HG03108 (cell line): ENCODE results near the gene COQ8B.
A peak's percentile ranks its signal among the peaks of the same experiment; 100 is the strongest.

Source experiments
- ATAC-seq: cut with Tn5 transposase; IDR thresholded peaks from one replicate; pipeline ENCODE4 v1.9.1; 2021; ENCODE audit warnings: moderate library complexity; ENCODE audit not compliant: unreplicated experiment

Gene COQ8B

DNA sequence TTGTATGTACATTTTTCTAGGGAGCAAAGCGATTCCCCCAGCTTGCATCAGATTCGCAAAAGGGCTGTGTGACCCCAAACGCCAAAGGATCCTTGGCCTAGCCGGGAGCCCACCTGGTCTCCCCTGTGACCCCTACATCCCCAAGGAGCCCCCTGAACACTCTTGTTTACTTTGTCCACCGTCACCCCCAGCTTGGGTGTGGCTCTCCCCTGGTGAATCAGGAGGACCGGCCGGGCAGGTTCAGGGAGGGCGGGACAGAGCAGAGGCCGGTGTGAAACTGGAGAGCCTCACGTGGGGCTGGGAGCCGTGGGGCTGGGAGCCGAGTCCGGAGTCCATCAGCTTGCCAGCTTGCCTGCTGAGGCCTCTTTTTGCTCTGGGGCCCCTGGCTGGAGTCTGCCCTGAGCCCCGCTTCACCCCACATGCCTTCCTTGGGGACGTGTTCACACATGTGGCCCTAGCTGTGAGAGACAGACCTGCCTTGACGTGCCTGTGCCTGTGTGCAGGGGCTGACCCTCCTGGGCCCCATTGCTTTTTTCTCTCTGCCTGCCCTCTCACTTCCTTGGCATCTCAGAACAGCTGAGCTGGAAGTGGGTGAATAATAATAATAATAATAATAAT, 2.2 kb upstream of the COQ8B start:
- no peak for ATAC-seq

DNA sequence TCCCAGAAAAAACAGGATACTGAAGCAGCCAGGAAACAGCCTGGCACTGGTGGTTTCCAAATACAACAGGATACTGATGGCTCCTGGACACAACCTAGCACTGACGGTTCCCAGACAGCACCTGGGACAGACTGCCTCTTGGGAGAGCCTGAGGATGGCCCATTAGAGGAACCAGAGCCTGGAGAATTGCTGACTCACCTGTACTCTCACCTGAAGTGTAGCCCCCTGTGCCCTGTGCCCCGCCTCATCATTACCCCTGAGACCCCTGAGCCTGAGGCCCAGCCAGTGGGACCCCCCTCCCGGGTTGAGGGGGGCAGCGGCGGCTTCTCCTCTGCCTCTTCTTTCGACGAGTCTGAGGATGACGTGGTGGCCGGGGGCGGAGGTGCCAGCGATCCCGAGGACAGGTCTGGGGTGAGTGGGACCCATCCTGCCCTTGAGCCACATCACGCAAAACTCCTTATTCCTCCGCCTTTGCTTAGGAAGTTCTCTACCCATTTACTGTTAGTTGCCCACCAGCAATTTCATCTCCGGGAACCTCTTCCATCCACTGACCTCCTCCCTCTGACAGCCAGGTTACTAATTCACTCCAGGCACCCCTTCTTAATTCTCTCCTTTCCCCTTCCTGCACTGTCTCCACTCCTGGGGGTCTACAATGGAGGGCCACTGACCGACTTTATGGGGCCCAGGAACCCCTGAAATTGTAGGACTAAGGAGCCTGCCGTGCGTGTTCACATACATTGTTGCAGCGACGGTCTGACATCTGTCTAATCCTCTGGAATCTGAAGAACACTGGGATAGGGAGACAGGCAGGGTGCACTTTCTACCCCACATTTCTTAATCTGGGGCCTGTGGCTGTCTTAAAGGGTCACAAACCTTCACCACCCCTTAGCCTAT, 1.4 kb upstream of the COQ8B start:
- ATAC-seq, result no peak

DNA sequence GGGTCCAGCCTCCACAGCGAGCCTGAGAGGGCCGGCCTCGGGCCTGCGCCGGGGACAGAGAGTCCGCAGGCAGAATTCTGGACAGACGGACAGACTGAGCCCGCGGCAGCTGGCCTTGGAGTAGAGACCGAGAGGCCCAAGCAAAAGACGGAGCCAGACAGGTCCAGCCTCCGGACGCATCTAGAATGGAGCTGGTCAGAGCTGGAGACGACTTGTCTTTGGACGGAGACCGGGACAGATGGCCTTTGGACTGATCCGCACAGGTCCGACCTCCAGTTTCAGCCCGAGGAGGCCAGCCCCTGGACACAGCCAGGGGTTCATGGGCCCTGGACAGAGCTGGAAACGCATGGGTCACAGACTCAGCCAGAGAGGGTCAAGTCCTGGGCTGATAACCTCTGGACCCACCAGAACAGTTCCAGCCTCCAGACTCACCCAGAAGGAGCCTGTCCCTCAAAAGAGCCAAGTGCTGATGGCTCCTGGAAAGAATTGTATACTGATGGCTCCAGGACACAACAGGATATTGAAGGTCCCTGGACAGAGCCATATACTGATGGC, 716 bp upstream of the COQ8B start:
- ATAC-seq, result no peak

DNA sequence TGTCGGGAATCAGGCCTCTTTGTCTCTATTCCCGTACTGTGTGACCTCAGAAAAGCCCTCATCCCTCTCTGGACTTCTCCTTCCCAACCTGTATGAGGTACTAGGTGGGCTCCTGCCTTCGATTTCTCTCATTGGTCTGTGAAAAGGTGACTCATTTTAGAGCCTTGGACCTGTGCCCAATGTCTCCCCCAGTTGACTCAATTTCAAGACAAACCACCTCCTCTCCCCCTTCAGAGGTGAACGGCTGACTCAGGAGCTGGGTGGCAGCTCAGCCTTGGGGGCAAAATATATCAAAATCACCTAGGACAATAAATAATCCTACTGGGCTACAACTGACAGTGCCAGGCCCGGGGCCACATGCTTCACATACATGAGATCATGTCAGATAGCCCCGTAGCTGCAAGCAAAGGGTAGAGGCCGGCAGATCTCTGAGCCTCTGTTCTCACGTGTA, 630 bp downstream of the COQ8B start:
- no peak for ATAC-seq

DNA sequence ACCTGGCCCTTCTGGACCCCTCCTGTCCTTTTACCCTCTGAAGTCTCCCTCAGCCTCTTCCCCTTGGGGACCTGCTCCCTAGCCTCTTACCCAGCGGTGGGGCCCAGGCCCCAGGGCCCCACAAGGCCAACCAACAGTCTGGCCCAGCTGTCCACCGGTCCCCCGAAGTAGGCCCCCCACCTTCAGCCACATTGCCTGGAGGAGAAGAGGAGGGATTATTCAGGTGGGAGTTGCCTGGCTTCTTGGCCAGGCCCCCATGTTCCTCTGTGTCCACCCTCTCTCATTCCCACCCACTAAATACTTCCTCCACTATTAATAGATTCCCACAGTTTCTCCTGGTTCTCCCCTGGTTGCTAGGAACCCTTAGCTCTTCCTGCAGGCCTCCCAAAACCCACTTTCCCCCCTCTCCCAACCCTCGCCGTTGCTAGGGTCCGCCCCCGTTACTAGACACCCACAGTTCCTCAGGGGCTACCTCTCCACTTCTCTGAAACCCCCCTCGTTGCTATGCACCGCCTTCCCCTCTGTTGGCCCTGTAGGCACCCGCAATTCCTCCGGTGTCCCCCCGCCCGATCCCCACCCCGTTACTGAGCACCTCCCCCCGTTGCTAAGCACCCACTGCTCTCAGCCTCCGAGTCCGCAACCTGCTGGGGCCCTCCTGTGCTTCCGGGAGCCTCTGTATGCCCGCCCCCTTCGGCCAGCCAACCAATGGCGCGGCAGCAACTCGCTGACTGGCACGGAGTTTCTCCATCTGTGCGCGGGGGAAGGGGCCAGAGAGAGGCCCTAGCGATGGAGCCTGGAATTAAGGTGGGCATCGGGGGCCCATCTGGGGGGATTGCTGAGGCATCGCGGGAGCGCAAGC, 2.0 kb downstream of the COQ8B start:
- peak; percentile 58 for ATAC-seq

DNA sequence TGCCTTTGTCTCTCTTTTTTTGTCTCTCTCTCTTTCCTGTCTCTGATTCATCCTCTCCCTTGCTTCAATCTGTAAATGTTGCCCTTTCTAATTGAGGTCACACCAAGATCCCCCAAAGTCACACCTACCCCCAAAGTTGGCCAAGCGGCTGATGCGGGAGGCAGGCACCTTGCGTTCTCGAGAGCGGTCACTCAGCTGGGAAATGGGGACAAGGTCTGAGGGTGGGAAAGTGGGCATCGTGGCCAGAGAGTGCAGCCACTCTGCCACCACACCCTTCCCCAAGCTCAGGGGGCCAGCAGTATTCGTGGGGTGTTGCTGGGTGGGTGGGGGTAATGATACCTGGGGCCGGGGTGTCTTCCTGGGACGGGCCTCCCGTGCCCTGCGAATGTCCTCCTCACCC, 2.7 kb downstream of the COQ8B start:
- ATAC-seq, result no peak

DNA sequence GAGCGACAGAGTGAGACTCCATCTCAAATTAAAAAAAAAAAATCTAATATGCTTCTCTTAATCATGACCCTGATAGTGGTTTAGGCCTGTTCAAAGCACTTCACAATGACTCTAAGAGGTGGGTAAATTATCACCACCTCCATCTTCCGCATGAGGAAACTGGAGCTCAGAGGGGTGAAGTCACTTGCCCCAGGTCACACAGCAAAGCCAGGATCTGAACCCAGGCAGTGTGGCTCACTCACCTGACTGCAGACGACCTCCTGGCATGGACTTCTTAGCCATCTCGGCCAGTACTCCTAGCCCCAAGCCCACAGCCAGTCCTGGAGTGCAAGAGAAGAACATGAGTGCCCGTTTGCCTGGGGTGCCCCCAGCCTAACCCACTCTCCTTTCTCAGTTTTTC, 6.9 kb downstream of the COQ8B start:
- ATAC-seq, result no peak

DNA sequence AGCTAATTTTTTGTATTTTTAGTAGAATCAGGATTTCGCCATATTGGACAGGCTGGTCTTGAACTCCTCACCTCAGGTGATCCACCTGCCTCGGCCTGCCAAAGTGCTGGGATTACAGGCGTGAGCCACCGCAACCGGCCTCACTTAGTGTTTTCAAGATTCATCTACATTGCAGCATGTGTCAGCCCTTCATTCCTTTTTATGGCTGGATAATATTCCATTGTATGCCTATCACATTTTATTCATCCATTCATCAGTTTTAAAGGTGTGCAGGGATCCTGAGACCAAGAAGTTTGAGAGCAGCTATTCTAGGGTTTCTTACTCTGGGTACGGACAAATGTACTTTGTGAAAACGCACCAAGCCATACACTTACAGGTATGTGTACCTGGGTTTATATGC, 9.1 kb downstream of the COQ8B start:
- no peak for ATAC-seq

DNA sequence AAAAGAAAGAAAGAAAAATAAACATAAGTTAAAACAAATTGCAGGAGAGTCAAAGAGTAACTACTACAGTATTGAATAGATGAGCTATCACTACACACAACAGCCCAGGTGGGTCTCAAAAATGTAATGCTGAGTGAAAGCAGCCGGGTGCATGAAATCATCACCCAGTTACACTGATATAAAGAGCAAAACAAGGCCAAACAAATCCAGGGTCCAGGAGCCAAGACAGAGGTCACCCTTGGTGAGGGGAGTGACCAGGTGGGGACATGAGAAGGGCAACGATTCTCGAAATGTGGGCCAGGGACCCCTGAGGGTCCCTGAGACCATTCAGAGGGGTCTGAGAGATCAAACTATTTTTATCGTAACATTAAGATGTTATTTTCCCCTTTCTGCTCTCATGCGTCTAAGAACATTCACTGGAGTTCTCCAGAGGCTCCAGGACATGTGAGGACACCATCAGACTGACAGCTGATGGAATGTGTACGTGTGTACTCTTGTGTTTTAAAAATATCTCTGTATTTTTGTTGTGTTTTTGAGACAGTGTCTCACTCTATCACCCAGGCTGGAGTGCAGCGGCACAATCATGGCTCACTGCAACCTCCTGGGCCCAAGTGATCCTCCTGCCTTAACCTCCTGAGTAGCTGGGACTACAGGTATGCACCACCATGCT, 10.6 kb downstream of the COQ8B start:
- no peak for ATAC-seq

DNA sequence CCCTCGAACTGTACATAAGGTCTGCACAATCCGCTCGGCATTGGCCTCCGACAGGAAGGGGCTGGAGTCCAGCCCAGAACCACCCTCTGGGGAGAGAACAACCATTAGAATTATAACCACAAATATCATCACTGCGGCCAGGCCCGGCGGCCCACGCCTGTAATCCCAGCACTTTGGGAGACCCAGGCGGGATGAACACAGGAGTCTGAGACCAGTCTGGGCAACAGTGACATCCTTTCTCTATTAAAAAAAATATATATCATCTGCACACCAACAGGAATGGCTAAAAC, 11.4 kb downstream of the COQ8B start:
- ATAC-seq, result no peak

DNA sequence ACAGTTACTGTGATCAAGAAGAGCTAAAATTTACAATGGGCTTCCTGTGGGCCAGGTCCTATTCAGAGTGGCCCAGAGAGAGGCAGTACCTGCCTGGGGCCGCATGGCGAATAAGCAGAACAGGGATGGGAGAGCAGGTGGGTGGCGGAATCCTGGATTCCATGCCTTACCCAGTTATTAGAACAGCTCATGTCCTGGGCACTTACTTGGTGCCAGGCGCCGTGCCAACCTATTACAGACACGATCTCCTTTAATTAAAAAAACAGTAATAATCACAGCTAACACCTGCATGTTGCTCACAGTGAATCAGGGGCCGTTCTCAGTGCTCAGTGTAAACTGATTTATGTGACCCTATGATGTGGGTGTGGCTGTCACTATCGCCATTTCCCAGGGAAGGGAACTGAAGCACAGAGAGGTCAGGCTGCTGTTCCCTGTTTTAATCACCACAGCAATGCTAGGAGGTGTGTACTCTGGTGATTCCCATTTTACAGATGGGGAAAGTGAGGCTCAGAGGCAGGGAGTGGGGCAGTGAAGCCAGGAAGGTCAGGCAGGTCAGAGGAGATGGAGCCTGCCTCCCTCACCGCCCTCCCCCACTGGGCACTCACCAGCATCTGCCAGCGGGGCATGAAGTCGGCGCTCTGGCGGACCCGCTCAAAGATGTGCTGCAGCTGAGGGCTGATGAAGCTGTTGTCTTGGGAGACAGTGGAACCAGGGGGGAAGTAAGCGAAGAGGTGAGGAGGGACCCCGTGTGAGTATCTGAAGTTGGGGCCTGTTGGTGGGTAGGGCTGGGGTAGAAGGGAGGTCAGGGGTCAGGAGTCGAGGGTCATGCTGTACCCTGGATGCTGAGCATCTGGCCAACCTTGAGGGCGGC, 12.0 kb downstream of the COQ8B start:
- ATAC-seq, result no peak

DNA sequence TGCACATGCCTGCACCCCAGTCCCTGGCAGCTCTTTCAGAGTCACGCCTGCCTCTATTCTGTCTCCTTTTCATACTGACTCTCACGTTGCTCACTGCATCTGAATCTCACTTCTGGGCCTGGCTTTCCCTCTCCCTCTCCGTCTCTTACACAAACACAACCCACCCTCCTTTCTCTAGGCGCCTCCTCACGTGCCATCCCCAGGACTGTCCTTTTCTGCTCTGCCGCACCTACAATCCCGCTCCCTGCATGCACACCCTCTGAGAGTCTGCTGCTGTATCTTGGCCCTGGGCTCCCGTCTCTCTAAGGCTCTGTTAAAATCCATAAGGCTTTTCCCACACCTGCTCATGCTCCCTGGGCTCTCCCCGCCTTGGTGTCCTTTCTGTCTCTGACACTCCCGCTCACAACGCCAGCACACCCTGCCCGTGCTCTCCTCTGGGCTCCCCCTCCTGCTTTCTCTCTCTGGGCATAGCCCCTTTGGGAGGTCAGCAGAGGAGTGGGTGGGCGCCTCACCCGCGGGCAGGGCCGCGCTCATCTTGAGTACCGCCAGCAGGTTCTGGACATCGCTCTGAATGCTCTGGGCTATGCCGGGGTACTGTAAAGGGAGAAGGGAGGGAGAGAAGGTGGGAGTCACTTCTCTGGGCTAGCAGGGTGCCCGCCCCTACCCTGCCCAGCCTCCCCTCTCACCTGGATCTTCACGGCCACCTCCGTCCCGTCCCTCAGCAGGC, 13.5 kb downstream of the COQ8B start:
- no peak for ATAC-seq

DNA sequence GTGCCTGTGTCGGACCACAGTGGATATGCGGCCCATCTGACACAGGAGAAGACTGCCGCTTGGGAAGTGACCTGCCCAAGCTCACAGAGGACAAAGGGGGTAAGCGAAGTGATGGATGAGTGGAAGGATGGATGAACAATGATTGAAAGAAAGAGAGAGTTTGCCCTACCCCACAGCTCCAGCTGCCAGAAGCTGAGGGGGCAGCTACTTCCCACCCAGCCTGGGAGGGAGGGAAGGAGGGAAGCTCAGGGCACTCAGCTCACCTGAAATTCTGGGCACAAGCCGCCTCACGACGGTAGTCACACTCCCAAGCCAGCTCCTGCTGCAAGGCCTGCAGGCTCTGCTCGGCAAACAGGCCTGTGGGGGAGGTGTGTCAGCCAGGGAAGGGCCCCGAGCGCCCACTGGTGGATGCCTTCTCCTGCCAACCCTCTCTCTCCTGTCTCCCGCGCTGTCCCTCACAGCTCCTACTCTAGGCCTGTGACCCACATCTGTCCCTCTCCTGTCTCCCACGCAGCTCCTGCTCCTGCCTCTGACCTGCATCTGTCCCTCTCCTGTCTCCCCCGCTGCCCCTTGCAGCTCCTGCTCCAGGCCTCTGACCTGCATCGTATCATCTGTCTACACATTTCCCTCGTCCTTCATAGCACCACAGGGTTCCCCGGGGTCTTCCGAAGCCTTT, 14.2 kb downstream of the COQ8B start:
- no peak for ATAC-seq

DNA sequence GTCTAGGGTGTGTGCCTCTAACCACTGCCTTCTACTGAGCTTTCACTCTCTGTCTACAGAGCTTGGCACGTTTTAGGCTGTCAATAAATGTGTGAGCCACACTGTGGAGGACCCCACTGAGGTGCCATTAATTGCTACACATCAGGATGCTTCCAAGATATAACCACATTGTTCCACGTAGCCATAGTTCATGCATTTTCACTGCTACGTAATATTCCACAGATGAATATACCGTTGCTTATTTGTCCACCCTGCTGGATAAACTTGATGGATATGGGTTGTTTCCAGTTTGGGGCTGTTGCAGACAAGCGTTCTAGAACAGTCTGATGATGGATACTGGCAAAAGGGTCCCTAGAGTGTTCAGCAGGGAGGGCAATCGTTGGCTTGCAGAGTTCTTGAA, 14.9 kb downstream of the COQ8B start:
- no peak for ATAC-seq

DNA sequence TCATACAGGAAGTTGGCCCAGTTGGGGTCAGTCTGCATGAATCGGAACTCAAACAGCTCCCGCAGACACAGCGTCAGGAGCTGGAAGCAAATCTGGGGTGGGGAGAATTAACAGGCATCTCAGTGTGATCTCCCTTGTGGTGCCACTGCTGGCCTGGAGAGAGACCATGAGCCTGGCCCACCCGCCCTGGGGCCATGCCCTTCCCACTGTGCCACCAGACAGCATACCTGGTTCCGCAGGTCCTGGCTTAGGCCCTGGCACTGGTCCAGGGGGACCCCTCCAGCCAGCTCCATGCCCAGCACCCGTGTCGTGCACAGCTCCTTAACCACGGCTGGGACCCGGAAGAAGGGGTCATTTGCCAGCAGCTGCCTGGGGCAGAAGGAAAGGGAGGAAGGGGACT, 16.6 kb downstream of the COQ8B start:
- no peak for ATAC-seq

DNA sequence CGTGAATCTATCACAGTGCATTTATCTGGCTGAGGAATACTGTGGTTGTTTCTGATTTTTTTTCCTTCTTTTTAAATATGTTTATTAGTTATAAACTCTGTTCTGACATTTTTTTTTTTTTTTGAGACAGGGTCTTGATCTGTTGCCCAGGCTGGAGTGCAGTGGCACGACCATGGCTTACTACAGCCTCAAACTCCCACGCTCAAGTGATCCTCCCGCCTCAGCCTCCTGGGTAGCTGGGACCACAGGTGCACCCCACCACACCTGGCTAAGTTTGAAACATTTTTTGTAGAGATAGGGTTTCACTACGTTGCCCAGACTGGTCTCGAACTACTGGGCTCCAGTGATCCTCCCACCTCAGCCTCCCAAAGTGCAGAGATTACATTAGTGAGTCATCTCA, 19.7 kb downstream of the COQ8B start:
- no peak for ATAC-seq

DNA sequence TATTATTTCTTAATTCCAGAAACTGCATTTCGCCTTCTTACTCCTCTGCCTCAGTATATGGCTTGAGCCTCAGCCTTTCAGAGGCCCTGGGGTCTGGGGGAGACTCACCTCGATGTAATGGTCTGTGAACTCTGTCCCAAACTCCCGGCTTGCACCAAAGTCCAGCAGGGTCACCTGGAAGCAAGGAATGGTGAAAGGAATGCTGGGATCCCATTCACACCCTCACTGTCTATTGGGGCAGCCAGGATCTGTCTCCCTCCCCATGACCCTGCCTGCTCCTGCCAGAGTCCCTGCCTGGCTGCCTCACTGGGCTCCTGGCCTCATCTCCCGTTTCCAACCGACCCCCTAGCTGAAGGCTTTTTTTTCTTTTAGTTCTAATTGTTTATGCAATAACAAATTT, 20.8 kb downstream of the COQ8B start:
- ATAC-seq, result no peak

DNA sequence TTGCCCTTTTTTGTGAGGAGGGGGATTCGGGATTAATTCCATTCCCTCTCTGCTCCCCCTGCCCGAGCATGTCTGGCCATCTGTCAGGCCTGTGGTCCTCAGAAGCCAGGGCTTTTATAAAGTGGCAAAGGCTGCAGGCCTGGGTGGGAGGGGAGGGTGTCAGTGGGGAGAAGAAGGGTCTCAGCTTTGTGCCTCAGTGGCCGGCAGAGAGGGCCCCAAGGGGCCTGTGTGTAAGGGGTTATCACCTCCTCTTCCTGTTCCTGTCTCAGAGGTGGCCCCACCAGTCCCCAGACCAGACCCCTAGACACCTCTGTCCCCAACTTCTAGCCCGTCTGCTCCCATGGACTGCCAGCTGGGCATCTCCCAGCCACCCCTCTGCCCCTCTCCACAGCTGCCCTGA, 22.8 kb downstream of the COQ8B start:
- no peak for ATAC-seq
